ENCODE data around the gene GARNL3. TPM values are rescaled to one million over a fixed set of nuclear protein-coding genes. Genes with fewer than 3 reads are reported as not detected.

GARNL3 gene
- total and polyA plus RNA-seq, 2 of the 13 experiments (the other 11 are each of a cell fraction or from before 2014, with no cell fraction given) = 3.9 to 11.0 TPM

GRCh38 chr9:127396808-127397645, 132.5 kb downstream of the GARNL3 start, which contains the start of gene SLC2A8 (continued):
- no peak for TF ChIP-seq RERE (CRISPR knock-in tag; IDR thresholded peaks at IDR 0.05; ENCODE audit: low read depth)
- TF ChIP-seq ZNF841 (CRISPR knock-in tag; IDR thresholded peaks at IDR 0.05; ENCODE audit: borderline replicate concordance) = no peak
- no peak for TF ChIP-seq MTA3 (CRISPR knock-in tag; IDR thresholded peaks at IDR 0.05)
- TF ChIP-seq ZNF782 (CRISPR knock-in tag; IDR thresholded peaks at IDR 0.05; ENCODE audit: borderline replicate concordance) = no peak
- TF ChIP-seq ESRRA (CRISPR knock-in tag; IDR thresholded peaks at IDR 0.05; ENCODE audit: low read depth) = peak; percentile 70
- no peak for TF ChIP-seq RORA (CRISPR knock-in tag; IDR thresholded peaks at IDR 0.05)
- TF ChIP-seq ZFP90 (CRISPR knock-in tag; IDR thresholded peaks at IDR 0.05; ENCODE audit: borderline replicate concordance) = peak; percentile 5; the same call in 1 of the 2 replicates
- no peak for TF ChIP-seq SIX4 (CRISPR knock-in tag; IDR thresholded peaks at IDR 0.05)
- no peak for TF ChIP-seq GZF1 (CRISPR knock-in tag; IDR thresholded peaks at IDR 0.05)
- TF ChIP-seq CCAR2 (optimal IDR thresholded peaks at IDR 0.05; ENCODE audit: low read depth, low read length) = no peak
- TF ChIP-seq FOXO1 (CRISPR knock-in tag; IDR thresholded peaks at IDR 0.05) = peak; percentile 14; the same call in 1 of the 2 replicates
- TF ChIP-seq HCFC1 (IDR thresholded peaks at IDR 0.05; ENCODE audit: low read depth, low read length) = no peak
- TF ChIP-seq ELF4 (CRISPR knock-in tag; IDR thresholded peaks at IDR 0.05; ENCODE audit: borderline replicate concordance) = no peak
- TF ChIP-seq ONECUT2 (CRISPR knock-in tag; IDR thresholded peaks at IDR 0.05) = no peak
- TF ChIP-seq ZNF512 (CRISPR knock-in tag; IDR thresholded peaks at IDR 0.05) = no peak
- TF ChIP-seq ZNF737 (CRISPR knock-in tag; IDR thresholded peaks at IDR 0.05; ENCODE audit: borderline replicate concordance) = no peak
- TF ChIP-seq HNF4G (IDR thresholded peaks at IDR 0.05; ENCODE audit: borderline replicate concordance, low read depth, low read length) = peak; percentile 48; the same call in 1 of the 2 replicates
- no peak for TF ChIP-seq HNF4G (CRISPR knock-in tag; IDR thresholded peaks at IDR 0.05; ENCODE audit: borderline replicate concordance, low read depth)
- no peak for TF ChIP-seq RARA (CRISPR knock-in tag; IDR thresholded peaks at IDR 0.05)
- TF ChIP-seq CBFB (CRISPR knock-in tag; IDR thresholded peaks at IDR 0.05) = no peak
- TF ChIP-seq TOE1 (CRISPR knock-in tag; IDR thresholded peaks at IDR 0.05) = no peak
- no peak for TF ChIP-seq RCOR2 (CRISPR knock-in tag; IDR thresholded peaks at IDR 0.05)
- no peak for TF ChIP-seq PBX3 (CRISPR knock-in tag; IDR thresholded peaks at IDR 0.05; ENCODE audit: borderline replicate concordance)
